WTC11 (cell line): Measurements from ENCODE around the gene IQSEC1.

Experiments used
- CREB1 ChIP-seq: sonication (generic); formaldehyde crosslinking; IDR thresholded peaks from 2 replicates; pipeline ENCODE4 v1.8.0; 2023; ENCODE audit warnings: mild to moderate bottlenecking, missing genetic modification reagents
- TF ChIP-seq, protein P1 (sequence below): fragments of 200-600 bp; IDR thresholded peaks from 2 replicates; pipeline ENCODE4 v1.8.0; 2022; ENCODE audit warnings: antibody characterized with exemption

DNA sequence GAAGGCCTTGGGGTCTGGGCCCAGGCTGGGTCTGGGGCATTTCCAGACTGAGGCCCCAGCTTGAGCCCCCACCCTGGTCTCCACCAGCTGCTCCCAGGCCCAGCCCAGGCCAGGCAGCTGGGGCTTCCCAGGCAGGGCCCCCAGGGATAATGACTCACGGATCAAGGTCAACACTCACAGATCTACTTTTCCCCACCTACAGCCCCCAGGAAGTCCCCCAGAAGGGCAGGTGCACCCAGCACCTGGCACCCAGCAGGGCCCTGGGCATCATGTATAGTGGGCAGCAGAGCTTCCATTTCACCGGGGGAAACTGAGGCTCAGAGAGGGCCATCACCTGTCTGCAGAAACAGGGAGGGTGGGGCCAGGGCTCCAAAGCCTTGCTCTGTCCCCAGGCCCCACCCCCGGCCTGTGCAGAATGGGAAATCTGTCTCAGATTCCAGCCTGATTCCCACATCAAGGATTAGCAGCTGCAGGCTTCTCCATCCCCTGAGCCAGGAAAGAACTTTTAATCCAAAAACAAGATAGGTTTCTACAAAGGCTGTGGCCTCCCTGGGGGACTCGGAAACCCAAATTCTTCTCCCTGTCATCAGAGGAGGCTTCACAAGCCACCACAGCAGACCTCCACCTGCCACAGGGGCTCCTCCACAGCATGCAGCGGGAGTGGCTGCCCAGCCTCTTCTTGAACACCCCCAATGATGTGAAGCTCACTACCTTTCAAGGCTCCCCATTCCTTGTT is 49.8 kb downstream of the IQSEC1 start:
- TF ChIP-seq, protein P1, sequence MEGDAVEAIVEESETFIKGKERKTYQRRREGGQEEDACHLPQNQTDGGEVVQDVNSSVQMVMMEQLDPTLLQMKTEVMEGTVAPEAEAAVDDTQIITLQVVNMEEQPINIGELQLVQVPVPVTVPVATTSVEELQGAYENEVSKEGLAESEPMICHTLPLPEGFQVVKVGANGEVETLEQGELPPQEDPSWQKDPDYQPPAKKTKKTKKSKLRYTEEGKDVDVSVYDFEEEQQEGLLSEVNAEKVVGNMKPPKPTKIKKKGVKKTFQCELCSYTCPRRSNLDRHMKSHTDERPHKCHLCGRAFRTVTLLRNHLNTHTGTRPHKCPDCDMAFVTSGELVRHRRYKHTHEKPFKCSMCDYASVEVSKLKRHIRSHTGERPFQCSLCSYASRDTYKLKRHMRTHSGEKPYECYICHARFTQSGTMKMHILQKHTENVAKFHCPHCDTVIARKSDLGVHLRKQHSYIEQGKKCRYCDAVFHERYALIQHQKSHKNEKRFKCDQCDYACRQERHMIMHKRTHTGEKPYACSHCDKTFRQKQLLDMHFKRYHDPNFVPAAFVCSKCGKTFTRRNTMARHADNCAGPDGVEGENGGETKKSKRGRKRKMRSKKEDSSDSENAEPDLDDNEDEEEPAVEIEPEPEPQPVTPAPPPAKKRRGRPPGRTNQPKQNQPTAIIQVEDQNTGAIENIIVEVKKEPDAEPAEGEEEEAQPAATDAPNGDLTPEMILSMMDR = no peak
- TF ChIP-seq CREB1 (CRISPR knock-in tag) = no peak
